Germinal center (tissue), 1 donor: ENCODE data around the gene NFATC3.

Source experiments
- DNase-seq: peaks from one replicate; pipeline ENCODE4 v3.0.0; 2012; ENCODE audit warnings: mixed read lengths, low spot score

NFATC3 gene

DNA sequence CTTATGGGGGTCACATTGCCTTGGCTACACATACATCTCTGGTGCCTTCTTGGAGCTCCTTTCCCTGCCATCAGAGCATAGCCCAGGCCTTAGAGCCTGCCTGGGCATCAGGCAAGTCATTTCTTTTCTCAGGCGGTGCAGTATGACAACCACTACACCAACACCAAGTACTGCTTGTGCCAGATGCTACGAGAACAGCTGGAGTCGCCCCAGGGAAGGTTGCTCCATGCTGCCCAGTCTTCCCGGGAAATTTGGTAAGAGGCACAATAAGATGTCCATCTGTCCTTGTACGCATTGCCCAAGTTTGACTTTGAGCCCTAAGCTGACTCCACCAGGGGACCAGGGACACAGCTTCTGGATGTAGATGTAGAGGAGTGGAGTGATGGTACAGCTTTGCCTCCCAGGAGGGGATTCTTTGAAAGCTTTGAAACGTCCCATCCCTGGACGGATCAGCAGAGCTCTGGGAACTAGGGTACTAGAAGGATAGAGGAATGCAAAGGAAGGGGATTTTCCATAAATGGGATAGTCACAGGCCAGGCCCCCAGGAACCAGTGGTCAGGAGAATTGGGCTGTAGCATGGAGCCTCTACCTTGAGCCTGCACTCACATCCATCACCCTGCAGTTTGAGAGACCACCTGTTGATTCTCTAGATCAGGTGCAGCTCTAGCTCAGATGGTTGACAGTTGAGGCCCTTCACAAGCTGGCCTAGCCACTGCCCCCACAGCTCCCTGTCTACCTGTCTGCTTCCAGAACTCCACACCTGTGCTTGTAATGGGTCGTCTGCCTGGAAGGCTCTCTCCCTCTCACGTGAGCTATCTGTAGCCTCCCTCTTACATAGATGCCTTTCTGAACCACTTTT is 11.0 kb upstream of the NFATC3 start:
- no peak for DNase-seq

DNA sequence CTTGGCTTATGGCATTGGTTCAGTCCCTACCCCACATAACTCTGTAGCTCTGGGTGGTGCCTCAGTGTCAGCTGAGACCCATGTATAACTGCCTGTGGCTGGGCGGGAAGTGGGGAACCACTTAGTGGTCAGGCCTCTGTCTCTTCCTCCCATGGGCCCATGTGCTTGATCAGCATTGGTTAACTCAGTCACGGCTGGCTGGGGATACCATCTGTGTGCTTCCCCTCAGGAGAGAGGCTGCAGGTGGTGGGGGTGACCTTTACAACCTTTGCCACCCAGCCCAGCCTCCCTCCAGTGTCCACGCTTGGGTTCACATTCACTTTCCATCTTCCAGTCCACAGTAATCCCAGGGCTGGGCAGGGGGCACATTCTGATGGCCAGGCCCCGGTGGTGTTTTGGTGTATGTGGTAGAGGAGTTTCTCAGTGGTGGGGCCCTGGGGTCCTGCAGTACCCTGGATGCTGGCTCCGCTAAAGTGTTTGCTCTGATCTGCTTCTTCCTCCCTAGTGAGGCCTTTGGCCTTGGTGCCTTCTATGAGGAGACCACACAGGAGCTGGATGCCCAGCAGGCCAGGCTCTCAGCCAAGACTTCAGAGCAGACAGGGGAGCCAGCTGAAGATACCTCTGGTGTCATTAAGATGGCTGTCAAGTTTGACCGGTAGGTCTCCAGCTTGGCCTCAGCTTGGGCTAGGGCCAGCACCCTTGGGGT is 10.2 kb upstream of the NFATC3 start:
- peak; percentile 85 for DNase-seq

DNA sequence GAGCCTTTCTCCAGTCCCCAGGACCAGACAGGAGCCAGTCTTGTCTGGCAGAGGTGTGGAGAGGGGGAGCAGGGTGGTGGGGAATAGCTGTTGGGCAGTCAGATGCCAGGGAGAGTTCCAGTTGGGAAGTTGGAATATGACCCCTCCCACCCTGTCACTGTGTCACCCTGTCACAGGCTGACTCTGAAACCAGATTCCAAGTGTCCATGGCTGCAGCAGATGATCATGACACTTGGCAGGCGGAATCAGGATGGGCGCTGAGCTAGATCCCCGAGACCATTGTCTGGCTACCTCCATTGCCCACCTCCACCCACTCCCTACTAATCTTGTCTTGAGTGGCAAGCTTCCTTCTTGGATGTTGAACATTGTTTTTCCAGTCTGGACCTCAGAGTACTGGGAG is 9.2 kb upstream of the NFATC3 start:
- DNase-seq, result no peak

DNA sequence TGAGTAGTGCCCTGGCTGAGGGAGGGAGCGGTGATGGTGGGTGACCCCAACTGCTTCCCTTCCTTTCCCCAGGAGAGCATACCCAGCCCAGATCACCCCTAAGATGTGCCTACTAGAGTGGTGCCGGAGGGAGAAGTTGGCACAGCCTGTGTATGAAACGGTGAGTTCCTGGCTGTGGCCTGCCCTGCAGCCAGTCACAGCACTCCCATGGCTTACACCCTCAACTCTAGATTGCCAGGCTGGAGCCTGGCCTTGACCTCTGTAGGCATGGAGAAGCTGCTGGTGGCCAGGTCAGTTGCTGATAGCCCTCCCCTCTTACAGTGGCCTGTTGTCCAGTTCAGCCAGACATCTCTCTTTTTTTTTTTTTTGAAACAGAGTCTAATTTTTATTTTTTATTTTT is 8.6 kb upstream of the NFATC3 start:
- DNase-seq, result no peak

DNA sequence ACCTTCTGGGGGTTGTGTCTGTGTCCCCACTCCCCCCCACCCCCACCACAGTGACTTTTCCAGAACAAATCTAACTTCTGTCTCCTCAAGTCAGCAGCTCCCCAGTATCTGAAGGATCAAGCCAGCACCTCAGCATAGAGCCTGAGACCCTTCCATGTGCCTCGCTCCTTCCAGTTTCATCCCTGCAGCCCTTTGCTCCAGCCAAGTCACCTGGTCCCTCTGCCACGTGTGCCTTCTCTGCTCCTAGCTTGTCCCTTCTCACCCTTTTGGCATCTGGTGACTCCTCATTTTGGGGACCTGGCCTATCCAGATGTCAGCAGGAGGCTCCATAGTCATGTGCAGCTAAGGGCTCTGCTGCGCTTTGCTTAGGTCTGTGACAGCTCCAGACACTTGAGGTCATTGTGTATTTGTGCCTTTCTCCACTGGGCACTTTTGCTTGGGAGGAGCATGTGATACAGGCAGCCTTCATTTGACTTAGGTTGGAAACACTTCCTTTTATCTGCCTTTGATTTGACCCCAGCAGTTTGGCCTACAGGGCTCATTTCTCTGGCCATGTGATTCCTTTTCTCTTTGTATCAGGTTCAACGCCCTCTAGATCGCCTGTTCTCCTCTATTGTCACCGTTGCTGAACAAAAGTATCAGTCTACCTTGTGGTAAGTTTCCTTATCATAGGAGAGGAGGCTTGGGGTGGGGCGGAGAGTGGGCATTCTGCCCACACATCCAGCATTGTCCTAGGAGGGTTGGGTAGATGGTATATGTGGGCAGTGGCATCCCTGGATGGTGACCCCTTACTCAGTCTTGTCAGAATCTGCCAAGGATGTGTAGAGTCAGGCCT is 7.1 kb upstream of the NFATC3 start:
- DNase-seq, result no peak

DNA sequence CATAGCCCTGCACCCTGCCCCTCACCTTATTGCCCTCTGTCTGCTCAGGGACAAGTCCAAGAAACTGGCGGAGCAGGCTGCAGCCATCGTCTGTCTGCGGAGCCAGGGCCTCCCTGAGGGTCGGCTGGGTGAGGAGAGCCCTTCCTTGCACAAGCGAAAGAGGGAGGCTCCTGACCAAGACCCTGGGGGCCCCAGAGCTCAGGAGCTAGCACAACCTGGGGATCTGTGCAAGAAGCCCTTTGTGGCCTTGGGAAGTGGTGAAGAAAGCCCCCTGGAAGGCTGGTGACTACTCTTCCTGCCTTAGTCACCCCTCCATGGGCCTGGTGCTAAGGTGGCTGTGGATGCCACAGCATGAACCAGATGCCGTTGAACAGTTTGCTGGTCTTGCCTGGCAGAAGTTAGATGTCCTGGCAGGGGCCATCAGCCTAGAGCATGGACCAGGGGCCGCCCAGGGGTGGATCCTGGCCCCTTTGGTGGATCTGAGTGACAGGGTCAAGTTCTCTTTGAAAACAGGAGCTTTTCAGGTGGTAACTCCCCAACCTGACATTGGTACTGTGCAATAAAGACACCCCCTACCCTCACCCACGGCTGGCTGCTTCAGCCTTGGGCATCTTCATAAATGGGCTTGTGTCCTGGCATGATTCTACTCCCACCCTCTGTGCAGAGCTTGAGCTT is 6.3 kb upstream of the NFATC3 start:
- DNase-seq, result no peak

DNA sequence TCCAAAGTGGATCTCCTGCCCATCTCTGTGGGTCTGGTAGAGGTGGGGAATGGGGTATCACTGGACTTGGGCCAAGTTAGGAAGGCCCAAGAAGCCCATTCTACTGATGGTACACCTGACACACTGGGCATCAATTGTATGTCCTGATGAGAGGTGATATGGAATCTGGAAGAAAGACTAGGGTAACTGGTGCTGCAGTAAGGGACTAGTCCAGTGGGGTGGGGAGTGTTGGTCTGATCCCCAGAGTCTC is 5.9 kb upstream of the NFATC3 start:
- DNase-seq, result no peak

DNA sequence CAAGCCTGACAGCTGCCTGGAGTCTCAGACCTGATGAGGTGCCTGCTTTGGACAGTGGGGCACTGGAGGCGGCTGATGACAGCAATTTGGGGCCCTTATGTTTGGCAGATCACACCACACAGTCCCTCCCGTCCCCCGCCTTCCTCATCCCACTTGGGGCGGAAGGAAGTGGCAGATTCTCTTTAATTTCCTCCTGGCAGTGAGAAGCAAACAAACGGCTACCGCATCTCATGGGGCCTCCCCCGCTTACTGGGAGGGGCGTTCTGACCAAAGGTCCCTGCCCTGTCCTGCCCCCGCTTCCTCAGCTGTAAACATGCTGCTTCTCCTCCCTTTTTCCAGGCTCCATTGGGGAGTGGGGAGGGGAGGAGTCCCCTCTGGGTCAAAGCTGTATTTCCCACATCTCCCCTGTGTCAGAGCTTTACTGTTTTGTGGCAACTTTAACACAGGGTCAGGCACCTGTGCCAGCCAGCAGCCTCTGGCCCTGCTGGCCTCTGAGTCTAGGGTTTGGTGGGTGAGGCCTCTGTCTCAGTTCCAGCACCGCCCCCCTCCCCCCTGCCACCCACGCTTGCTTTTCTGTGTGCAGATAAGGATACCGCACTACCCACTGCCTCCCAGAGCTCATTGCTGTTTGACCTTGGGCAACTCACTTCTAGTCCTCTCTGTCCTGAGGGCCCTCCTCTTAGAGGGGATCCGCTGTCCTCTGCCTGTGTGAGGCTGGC is 5.4 kb upstream of the NFATC3 start:
- peak; percentile 45 for DNase-seq

DNA sequence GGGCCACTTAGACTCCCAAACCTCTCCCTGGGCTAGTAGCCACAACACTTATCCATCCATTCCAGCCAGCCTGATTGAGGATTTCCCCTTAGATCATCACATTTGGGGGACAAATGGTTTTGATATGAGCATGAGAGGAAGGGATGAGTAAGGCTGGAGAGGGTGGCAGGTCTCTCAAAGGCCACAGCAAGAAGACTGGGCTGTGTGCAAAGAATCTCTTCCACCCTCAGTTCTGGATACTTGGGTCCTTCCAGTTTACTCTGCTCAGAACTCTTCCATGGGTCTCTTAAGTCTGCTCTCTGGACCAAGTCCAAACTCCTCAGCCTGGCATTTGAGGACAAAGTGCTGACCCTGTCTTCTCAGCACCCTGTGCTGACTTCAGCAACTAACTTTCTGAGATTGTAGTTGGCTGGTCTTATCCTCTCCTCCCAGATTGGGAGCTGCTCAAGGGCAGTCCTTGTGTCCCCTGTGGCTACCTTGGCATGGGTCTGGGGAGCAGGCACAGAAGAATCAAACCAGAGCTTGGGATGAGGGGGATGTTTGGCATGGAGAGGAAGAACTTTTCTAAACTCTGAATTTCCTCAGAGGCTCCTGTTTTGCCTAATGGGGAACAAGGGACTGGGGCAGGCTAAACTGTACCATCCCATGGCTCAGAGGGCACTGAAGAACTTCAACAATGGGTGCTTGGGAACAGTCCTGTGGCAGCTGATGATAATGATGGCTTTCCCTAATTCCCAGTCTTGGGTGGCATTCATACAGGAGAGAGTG is 3.1 kb upstream of the NFATC3 start:
- DNase-seq, result no peak

DNA sequence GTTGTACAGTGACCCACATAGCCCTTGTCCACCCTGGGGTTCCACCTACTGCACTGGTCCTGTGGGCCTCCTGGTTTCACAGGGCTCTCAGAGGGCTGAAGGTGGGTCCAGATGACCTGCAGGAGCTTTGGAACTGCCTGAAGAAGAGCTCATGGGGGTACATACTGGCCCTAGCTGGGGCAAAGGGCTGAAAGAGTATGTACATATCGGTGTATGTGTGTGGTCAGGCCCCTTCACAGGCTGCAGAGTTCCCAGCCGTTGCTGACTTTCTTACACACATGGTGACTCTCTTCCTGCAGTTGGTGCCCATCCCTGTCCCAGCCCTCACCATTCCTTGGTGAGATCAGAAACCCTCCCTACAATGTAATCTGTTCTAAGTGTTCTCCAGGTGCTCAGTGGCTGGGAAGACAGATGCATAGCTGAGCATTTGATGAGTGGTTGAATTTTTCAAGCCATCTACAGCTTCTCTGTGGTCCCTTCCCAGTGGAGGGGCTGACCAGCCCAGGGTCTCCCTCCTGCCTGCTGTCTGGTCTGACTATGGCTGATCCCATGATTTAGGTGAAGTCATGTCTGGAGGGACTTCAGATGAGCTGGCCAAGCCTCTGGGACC is 2.4 kb upstream of the NFATC3 start:
- DNase-seq, result no peak

DNA sequence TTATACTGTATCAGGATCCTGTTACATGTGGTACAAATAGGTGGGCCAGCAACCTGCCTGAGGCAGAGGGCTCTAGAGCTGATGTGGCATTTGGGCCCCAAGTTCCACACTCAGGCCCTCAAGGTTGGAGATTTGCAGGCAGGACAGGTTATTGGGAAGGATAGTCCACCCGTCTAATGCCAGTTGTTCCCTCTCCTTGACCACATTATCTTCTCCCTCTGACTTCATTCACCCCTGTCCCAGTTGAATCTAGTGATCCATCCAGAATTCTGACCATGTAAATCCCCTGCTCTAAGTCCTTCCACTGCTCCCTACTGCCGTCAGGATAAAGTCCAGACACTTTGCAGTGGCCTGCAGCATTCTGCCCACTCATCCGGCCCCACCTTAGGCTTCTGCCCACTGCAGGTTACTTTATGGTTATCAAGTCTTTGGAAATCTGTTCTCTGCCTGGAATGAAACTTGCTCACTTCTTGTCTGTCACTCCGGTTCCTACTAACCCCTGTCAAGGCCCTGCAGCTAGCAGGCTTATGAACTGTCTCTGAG is 1.9 kb upstream of the NFATC3 start:
- no peak for DNase-seq

DNA sequence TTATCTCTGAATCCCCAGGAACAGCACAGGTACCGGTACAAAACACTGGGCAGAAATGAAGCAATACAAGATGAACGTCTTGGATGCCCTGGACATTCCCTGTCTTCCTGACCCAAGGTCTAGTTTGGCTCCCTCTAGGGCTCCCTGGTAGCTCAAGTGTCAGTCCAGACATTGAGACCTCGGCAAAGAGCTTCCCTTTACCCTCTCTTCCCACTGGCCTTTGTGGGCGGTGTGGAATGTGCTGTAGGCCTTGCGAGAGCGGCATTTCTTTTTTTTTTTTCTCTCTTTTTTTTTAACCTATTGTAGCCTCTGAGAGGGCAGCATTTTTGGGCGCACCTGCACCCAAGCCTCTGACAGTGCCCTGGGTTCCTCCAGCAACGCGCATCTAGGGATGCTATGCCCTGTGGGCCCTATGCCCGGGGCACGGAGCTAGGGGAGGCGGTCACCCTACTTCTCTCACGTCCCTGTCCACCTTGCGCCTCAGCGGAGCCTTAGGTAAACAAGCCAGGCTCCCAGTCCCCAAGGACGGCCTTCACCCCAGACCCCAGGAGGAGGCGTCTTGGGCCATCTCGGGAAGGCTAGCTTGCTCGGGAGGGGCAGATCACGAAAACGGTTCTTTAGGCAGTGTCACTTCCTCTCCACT is 1.2 kb upstream of the NFATC3 start:
- no peak for DNase-seq

DNA sequence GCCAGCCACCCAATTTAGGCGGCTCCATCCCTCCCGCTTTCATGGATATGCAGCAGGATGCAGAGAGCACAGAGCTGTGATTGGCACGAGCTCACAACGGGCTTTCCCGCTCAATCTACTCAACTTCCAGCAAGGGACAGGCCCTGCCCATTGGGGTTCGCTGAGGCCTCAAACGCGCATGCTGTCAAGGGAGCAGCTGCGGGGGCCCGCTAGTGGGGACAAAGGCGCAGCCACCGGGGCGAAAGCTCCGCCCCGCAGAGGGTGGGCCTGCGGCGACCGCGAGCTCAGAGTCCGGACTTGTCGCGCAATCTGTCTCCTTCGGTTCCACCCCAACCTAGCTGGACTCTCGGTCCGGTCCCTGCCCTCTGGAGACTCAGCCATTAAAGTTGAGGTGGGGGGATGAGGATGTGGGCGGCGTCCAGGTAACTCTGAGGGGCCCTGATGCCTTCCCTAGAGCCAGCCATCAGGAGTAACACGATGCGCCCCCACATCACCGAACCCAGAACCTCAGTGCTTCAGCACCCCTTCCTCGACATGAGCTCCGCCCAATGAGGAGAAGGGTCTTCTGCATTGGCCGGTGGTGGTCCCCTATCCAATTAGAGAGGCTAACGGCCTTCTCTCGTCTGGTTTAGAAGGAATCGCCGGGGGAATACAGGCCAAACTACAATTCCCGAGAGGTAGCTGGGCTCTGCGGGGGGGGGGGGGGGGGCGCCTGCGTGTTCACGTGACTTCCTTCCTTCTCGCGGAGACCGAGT is 489 bp upstream of the NFATC3 start:
- DNase-seq, result peak; percentile 91

DNA sequence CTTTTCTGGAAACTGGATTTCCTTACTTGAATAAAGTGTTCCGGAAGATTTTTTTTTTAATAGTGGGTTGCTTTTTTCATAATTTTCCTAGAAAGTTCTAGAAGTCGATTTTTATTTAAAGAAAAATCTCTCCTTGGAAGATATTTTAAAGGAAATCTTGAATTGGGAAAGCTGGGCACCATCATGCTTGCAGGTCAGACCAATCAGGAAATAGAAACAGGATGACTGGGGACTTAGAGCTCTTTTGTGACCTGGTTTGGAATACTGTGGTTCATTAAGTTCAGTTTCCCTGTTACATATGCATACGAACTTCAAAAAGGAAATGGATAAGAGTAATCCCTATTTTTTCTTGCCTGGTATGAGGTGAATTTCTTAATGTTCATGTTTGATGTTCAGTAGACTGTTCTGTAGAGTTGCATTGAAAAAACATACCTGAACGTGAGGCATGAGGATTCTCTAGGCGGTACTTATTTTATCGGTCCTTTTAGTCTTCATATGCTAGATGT is 1.2 kb downstream of the NFATC3 start:
- no peak for DNase-seq

DNA sequence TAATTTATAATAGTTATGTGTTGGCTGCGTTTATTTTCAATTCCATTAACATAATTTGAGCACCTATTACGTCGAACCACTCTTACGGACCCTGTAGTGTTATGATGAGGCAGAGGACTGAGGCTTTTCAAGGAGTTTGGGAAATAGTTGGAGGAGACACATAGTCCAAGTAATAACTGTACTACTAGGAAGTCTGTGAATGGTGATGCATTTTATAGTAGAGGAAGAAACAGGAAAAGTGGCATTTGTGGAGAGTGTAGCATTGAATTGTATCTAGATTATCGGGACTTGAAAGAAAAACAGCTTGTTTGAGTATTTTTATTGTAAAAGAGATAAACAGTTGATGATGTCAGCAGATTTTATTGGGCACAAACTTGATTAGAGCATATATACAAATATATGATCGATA is 1.7 kb downstream of the NFATC3 start:
- no peak for DNase-seq

DNA sequence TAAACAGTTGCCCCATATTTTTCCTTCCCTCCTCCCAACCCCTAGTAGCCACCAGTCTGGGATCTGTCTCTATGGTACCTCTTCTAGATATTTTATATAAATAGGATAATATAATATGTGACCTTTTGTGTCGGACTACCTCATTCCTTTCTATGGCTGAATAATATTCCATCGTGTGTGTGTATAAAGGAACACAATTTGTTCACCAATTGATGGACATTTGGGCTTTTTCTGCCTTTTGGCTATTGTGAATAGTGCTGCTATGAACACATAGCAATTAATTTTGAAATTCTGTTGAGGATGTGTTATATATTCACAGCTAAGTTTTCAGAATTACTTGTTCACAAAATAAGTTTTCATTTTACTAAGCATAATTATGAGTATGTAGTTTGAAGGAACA is 2.5 kb downstream of the NFATC3 start:
- no peak for DNase-seq

DNA sequence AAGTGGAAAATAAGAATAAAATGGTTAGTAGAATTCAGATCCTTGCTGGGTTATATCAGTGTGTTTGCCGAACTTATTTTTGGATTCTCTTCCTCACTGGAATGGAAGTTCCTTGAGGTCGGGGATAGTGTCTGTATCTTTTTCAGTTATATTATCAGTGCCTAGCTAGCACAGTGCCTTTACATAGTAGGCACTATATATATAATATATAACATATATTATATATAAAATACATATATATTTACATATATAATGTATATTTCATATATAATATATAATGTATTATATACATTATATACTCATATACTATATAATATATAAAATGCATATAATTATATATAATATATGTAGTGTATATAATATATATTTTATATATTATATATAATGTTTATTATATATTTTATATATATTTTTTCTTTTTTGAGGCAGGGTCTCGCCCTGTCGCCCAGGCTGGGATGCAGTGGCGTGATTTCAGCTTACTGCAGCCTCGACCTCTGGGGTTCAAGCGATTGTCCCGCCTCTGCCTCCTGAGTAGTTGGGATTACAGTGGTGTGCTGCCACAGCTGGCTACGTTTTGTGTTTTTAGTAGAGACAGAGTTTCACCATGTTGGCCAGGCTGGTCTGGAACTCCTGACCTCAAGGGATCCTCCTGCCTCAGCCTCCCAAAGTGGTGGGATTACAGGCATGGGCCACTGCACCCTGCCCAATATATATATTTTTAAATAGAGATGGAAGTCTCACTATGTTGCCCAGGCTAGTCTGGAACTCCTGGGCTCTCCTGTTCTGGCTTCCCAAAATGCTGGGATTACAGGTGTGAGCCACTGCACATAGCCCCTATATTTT is 3.2 kb downstream of the NFATC3 start:
- DNase-seq, result no peak

DNA sequence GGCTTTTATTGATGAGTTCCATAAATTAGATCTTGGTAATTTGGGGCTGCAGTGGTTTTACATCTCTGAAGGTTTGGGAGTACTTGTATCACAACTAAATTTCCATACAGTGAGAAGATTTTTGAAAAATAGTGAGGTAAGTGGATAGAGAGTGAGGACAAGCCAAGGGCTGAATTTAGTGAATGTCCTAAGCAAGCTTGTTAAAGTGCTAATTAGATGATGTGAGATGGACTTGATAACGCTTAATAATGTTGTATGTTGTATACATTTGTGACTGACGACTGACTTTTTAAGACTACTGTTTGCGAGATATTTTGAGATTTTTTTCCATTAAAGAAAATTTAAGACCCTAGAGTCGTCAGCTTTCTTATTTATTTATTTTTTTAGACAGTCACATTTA is 3.9 kb downstream of the NFATC3 start:
- no peak for DNase-seq
